NCI-H748 (cell line): ENCODE data around the gene TENT4B.
A peak's percentile ranks its signal among the peaks of the same experiment; 100 is the strongest.

Experiments used
- DNase-seq: peaks from one replicate; lab custom pipeline; 2025; ENCODE audit not compliant: unreplicated experiment; lab: John Stamatoyannopoulos, UW

Gene TENT4B

GRCh38 chr16:50254072-50254471 is 101.0 kb downstream of the TENT4B start:
- DNase-seq, result no peak

- no peak for DNase-seq
These were observed 102.4 kb downstream of the TENT4B start for GRCh38 chr16:50255538-50255937.

GRCh38 chr16:50256604-50257003 is 103.5 kb downstream of the TENT4B start:
- no peak for DNase-seq

- DNase-seq, result no peak
These were observed 104.8 kb downstream of the TENT4B start for GRCh38 chr16:50257876-50258275.

GRCh38 chr16:50259334-50260205 is 106.5 kb downstream of the TENT4B start:
- peak; percentile 88 for DNase-seq

- no peak for DNase-seq
These were observed 107.4 kb downstream of the TENT4B start for GRCh38 chr16:50260206-50261159.

- no peak for DNase-seq
These were observed 108.1 kb downstream of the TENT4B start for GRCh38 chr16:50261160-50261706.

GRCh38 chr16:50261707-50262235 is 108.7 kb downstream of the TENT4B start:
- peak; percentile 11 for DNase-seq

GRCh38 chr16:50263060-50263909 is 110.2 kb downstream of the TENT4B start:
- no peak for DNase-seq

GRCh38 chr16:50263940-50264929 is 111.1 kb downstream of the TENT4B start:
- DNase-seq, result no peak

GRCh38 chr16:50265260-50265659 is 112.2 kb downstream of the TENT4B start:
- DNase-seq, result no peak

- no peak for DNase-seq
These were observed 112.7 kb downstream of the TENT4B start for GRCh38 chr16:50265716-50266336.

GRCh38 chr16:50266337-50267091 is 113.4 kb downstream of the TENT4B start, which contains the start of gene ADCY7:
Gene ADCY7 (plus strand): TSS chr16:50266551. CDS start chr16:50288180, 21,629 bp downstream.
- DNase-seq, result no peak

GRCh38 chr16:50267151-50267631 is 114.1 kb downstream of the TENT4B start:
- no peak for DNase-seq

- no peak for DNase-seq
These were observed 114.5 kb downstream of the TENT4B start for GRCh38 chr16:50267651-50268050.

GRCh38 chr16:50268352-50268751 is 115.2 kb downstream of the TENT4B start:
- no peak for DNase-seq

GRCh38 chr16:50269061-50269705 is 116.1 kb downstream of the TENT4B start:
- DNase-seq, result no peak
